Measurements from ENCODE around the gene TMEM107. TPM values are rescaled to one million over a fixed set of nuclear protein-coding genes. Genes with fewer than 3 reads are reported as not detected.

TMEM107 gene
- total RNA-seq, 1 donor from 2014 or later: 1.6 TPM

- intact Hi-C loops (cut with DNase I): no loop called here
- Histone ChIP-seq H3K36me3 (no peaks in the 10 kb centered on the region), H3K27ac (peak overlapping the region in 1 of 2 donors; percentile 24), H3K27me3 (no peaks in the 10 kb centered on the region), H3K4me3 (peak overlapping the region; percentile 57 to 65), H3K9me3 (no peaks in the 10 kb centered on the region), H3K4me1 (peaks cover 26 to 54% of the 10 kb centered on the region in 2 donors)
- TF ChIP-seq, protein P1, sequence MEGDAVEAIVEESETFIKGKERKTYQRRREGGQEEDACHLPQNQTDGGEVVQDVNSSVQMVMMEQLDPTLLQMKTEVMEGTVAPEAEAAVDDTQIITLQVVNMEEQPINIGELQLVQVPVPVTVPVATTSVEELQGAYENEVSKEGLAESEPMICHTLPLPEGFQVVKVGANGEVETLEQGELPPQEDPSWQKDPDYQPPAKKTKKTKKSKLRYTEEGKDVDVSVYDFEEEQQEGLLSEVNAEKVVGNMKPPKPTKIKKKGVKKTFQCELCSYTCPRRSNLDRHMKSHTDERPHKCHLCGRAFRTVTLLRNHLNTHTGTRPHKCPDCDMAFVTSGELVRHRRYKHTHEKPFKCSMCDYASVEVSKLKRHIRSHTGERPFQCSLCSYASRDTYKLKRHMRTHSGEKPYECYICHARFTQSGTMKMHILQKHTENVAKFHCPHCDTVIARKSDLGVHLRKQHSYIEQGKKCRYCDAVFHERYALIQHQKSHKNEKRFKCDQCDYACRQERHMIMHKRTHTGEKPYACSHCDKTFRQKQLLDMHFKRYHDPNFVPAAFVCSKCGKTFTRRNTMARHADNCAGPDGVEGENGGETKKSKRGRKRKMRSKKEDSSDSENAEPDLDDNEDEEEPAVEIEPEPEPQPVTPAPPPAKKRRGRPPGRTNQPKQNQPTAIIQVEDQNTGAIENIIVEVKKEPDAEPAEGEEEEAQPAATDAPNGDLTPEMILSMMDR (IDR thresholded peaks at IDR 0.05): no peak
- DNase-seq (ENCODE audit: low spot score in 2 of 2): no peak
Measured at GRCh38 chr17:8122924-8123694, 53.1 kb downstream of the TMEM107 start.

Other genes starting within 250 kb of the TMEM107 start
- not detected for gene KCNAB3, start 246.5 kb downstream of the TMEM107 start, total RNA-seq
- gene TRAPPC1, start 244.4 kb downstream of the TMEM107 start, total RNA-seq: 36.0 TPM
- gene CNTROB, start 244.2 kb downstream of the TMEM107 start, total RNA-seq: 13.7 TPM
- not detected for gene GUCY2D, start 173.8 kb downstream of the TMEM107 start, total RNA-seq
- 2.3 TPM for gene ALOX15B, start 137.3 kb downstream of the TMEM107 start, total RNA-seq
- not detected for gene ALOX12B, start 88.7 kb downstream of the TMEM107 start, total RNA-seq
- gene ALOXE3, start 57.9 kb downstream of the TMEM107 start, total RNA-seq: not detected
- not detected for gene HES7, start 52.3 kb downstream of the TMEM107 start, total RNA-seq
- gene PER1, start 24.0 kb downstream of the TMEM107 start, total RNA-seq: 178 TPM
- 28.3 TPM for gene VAMP2, start 13.4 kb downstream of the TMEM107 start, total RNA-seq
- 29.5 TPM for gene BORCS6, start 13.8 kb upstream of the TMEM107 start, total RNA-seq
- not detected for gene AURKB, start 34.2 kb upstream of the TMEM107 start, total RNA-seq
- gene CTC1, start 71.7 kb upstream of the TMEM107 start, total RNA-seq: 18.8 TPM
- gene PFAS, start 72.9 kb upstream of the TMEM107 start, total RNA-seq: 108 TPM
- 15.5 TPM for gene RANGRF, start 112.3 kb upstream of the TMEM107 start, total RNA-seq
- 0.53 TPM for gene SLC25A35, start 119.0 kb upstream of the TMEM107 start, total RNA-seq
- 321 TPM for gene ARHGEF15, start 133.9 kb upstream of the TMEM107 start, total RNA-seq
- gene ODF4, start 163.5 kb upstream of the TMEM107 start, total RNA-seq: not detected
- gene RPL26, start 206.8 kb upstream of the TMEM107 start, total RNA-seq: 1,547 TPM
- gene RNF222, start 221.4 kb upstream of the TMEM107 start, total RNA-seq: not detected

Data from ascending aorta (tissue), 2 donors.